CD4-positive, alpha-beta T cell treated with Interleukin-15 for 4 hours (primary cell): Measurements from ENCODE around the gene FNDC3B.

Source experiments
- DNase-seq: peaks from one replicate; pipeline ENCODE4 v3.0.0-alpha.2; 2020; ENCODE audit warnings: low spot score

FNDC3B gene

DNA sequence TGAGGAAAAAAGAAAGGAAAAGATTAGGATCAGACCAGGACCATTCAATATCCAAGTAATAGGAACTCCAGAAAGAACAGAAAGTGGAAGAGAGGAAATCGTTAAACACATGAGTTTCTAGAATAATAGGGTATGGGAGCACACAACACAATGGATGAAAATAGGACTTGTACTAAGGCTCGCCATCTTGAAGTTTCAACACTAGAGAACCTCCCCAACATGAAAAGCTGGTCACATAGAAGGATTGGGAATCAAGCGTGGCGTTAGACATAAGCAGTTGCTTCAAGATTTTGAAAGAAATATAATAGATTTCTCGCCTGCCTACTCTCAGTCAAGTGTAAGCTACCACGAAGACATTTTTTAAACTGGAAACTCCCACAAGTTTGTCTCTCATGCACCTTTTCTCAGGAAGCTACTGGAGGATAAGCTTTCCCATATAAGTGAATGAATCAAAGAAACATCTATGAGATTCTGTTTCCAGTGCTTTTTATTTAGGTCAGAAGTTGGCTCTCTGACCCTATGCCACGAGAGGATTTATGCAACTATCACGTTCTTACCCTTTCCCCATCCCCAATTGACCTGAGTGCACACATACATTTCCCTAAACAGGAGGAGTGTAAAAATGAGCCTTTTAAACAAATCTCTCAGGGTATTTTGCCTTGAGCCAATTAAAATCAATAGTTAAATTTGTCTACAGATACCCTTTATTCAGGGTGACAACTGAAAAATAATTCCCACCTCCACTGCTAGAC is 363.7 kb downstream of the FNDC3B start:
- DNase-seq: no peak

DNA sequence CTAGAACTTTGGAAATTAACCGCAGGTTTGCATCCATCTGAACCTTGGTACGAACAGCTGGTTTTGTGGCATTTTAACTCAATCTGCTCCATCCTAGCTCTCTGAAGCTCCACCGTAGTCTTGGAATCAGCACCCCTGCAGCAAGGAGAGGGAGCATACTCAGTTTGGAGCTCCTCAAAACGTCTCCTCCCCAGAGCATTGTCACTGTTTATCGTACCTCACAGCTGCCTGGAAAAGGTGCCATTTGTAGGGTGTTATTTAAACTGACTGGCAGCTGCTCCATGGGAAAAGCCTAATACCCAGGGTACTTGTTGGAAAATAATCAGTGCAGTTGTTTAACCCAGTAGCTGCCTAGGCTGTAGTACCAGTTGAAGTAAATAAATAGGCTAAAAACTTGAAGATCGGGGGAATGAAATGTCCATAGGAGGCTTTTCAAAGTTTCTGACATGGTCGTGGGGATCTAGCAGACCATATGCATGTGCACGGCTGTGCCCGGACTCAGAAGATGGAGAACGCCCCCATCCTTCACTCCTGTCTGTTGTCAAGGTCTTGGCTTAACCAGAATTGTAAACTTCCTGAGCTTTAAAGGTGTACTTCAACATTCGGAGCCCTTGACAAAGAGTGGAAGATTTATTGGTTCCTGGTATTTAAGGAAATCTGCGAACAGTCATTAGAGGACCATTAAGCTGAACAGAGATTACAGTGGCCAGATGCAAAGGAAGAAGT is 365.0 kb downstream of the FNDC3B start:
- no peak for DNase-seq

DNA sequence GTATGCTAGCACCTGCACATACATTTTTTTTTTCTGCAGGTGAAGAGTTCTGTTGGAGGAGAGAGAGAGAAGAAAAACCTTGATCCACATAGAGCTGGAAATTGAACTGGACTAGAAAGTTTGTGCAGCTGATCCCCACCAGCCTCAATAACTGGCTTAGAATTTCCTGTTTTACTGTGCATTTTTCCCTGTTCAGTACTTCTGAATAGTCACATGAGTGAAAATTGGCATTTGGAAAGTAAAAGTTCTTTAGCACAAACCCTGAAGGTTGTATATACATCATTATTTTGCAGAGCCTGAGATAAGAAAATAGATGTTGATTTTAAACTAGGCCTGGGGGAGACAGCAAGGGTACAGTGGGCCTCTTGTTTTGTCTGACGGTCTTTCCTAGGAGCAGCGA is 366.5 kb downstream of the FNDC3B start:
- no peak for DNase-seq

DNA sequence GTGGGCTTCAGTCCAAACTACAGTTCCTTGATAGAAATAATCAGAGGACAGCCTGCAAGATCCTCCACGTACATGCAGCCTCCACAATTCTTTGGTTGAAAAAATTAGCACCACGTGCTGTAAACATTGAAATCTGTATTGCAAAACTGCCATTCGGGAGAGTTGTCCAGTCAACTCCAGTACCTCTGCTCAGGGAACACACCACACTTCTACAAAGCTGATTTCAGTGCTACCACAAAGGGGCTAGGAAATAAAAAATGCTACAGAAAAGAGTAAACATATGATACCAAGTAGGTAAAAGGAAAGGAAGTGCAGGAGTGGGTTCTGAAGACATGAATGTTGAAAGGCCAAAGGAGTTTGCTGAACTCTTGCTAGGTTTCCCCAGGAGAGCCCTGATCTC is 368.5 kb downstream of the FNDC3B start:
- DNase-seq: no peak

DNA sequence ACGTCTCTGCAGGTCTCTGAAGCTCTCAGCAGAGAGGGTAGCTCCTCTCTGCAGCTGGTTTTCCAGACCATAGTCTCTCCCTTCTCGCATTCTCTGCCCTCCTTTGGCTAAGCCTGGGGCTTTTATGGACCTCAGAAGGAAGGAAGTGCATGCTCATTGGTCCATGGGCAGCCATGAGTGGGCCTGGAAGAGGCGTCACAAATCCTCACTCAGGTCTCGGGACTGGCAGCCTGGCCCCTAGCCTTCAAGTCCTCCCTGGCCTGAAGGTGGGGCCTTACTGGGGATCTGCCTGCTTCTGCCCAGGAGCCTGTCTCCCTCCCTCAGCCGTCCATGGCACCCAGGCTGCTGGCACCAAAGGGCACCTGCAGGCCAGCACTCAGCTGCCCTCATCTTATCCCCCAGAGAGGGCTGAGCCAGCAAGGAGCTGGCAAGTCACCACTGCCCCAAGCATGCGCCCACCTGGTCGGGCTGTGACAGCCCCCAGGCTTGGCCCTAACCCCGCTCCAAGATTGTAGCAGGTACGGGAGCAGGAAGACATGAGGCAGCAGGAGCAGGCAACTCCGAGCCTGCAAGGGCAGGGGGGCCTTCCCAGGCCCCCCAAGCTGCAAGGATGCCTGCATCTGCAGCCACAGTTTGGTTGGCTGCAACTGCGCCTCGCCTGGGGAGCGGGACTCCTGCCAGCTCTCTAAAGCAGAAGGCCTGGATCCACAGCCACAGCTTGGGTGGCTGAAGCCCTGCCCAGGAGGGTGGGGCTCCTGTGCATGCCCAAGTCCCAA is 371.5 kb downstream of the FNDC3B start:
- DNase-seq: no peak

DNA sequence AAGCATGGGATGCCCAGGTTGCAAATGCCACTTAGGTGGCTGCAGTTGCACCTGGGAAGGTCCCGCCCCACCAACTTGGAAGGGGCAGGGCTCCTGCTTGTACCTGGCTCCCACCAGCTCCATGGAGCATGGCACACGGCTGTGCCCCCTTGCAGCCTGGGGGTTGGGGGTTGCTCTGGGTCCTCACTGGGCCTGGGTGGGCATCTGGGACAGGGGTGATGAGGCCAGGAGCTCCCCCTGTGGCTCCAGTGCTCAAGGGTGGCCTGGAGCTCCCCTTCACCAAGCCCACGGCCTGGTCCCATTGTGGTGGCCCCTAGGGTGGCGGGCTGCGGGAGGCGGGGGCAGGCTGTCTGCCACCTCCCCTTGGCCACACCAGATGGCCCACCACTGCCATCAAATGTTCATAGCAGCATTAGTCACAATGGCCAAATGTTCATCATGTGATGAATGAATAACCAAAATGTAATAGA is 372.1 kb downstream of the FNDC3B start:
- no peak for DNase-seq

DNA sequence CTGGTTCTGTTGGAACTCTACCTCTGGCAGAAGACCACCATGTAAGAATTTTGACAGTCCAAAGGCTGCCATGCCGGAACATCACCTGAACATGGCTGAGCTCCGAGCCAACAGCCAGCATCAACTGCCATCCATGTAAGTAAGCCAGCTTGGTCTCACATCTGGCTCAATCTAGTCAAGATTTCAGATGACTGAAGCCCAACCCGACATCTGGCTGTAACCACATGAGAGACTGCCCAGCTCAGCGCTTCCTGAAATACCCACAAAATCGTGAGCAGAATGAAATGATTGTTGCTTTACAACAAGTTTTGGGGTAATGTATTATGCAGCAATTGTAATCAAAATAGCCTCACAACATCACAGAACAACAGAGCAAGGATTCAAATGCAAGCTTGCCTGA is 375.9 kb downstream of the FNDC3B start:
- no peak for DNase-seq

DNA sequence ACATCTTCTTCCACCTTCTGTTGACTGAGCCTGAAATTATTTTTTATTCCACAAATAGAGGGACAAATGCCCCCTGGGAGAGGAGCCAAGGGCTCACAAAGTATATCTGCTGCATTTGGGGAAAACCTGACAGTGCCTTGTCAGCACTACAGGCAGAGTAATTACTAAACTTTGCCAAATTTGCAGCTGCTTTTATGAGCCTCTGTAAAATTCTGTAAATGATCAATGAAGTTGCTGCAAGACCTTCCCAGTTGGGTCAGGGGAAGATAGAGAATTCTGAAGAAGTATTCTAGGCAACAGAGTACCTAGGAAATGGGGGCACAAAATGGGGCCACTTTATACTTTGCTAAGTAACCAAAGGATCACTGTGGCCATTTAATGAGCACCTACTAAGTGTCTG is 398.3 kb downstream of the FNDC3B start:
- no peak for DNase-seq

DNA sequence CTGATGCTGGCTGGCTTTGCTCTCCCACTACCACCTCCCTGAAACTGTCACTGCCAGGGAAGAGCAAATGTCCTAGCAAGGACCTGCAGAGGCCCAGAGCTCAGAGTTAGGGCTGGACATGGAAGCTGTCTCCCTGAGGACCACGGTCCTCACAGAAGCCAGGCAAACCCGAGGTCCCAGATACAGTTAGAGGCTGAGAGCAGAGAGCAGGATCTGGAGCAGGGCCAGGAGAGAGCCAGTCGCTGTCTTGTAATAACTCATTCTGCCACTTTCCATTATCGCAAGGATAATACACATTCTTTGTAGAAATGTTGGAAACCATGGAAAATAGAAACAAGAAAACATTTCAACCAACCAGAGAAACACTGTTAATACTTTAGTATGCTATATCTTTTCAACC is 398.8 kb downstream of the FNDC3B start:
- DNase-seq: no peak

DNA sequence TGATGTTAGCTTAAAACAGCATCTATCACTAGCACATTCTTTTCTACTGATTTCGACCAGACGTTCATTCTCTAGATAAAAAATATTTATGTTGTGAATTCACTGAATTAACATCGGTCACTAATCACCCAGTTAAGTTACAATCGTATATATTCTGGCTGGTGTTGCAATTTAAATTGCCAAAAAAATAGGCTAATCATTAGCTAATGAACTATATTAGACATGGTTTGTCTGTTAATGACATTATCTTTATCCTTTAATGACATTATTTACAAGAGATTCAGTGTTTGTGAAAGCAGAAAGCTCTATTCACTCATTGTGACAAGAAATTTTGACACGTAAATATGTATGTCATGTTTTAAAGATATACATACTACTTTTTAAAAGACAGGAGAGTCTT is 402.2 kb downstream of the FNDC3B start:
- DNase-seq: no peak

DNA sequence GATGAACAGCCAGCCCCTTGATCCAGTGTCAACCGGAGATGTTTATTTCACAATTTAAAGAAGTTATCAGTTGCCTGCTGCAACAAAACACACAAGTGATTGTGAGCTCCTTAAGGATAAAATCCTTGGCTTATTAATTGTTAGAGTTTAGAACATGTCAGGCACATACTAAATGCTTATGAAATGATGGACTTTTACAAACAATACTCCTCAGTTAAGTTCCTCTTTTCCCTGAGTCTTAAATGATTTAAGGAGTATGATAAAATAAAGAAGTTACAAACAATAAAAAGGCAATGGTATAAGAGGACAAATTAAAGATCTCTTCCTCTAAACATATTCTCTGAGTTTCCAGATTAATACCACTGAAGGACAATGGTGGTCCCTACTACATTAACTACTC is 403.2 kb downstream of the FNDC3B start:
- DNase-seq: no peak

DNA sequence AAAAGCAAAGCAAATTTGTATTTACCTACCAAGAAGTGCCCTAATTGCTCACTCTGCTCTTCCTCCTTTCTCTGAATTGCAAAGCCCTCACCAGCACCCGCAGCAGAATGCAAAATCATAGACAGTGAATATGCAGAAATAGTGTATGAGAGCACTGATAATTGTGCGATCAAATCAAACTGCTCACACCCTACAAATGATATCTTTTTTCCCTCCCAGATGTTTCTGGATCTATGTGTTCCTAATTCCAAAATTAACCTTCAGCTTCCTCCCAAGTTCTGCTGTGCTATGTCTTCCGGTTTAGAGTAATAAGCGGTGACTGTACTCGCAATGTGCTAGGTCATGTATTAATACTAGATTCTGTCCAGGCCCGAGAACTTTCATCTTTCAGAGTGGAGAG is 405.4 kb downstream of the FNDC3B start:
- DNase-seq: no peak

DNA sequence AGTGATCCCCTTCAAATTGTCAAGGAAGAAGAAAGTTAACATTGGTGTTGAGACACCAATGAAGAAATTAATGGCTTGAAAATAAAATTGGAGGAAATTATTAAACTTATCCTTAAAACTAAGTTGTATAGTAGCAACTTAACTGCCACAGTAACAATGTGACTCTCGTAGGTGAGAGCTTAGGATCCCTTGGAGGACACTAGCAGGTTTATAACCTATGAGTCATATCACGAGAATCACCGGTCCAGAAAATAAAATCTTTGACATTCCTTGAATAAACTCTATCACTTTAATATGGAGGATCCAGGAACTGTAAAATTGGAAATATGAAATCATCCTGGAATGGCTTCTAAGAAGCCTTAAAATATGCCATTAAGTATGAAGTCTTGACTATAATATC is 406.8 kb downstream of the FNDC3B start:
- DNase-seq: no peak

DNA sequence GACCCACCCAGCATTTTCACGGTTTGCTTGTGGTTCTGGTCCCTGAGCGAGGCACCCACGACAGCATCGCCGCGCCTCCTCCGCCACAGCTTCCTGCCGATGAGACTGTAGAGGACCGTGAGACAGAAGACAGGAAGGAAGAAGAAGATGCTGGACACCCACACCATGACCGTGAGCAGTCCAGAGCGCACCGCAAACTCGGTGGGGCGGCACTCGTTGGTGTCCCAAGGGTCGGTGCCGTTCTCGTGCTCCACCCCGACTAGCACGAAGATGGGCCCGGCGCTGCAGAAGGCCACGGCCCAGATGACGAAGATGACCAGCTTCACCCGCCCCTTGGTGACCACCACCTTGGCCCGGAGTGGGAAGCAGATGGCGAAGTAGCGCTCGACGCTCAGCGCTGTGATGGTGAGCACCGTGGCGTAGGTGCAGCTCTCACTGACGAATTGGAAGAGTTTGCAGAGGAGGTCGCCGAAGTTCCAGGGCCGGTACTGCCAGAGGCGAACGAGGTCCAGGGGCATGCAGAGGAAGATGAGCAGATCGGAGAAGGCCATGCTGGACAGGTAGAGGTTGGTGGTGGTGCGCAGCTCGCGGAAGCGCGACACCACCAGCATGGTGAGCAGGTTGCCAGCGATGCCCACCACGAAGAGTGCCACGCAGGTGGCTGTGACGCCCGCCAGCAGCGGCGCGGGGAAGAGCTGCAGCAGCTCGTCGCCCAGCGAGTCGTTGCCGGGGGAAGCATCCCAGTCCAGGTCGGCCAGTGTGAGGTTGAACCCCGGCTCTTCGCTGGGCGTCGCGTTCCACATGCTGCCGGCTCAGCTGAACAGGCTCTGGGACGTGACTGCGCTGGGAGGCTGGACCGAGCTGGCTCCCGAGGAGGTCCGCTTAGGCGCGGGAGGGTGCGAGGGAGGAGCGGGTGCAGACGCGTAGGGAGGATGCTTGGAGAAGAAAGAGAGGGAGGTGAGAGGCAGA is 408.5 kb downstream of the FNDC3B start, which contains the start of gene GHSR:
GHSR (minus strand) TSS at position 846 of the 969 bp plus-strand sequence; CDS start at position 803, 43 bp downstream.
- no peak for DNase-seq

DNA sequence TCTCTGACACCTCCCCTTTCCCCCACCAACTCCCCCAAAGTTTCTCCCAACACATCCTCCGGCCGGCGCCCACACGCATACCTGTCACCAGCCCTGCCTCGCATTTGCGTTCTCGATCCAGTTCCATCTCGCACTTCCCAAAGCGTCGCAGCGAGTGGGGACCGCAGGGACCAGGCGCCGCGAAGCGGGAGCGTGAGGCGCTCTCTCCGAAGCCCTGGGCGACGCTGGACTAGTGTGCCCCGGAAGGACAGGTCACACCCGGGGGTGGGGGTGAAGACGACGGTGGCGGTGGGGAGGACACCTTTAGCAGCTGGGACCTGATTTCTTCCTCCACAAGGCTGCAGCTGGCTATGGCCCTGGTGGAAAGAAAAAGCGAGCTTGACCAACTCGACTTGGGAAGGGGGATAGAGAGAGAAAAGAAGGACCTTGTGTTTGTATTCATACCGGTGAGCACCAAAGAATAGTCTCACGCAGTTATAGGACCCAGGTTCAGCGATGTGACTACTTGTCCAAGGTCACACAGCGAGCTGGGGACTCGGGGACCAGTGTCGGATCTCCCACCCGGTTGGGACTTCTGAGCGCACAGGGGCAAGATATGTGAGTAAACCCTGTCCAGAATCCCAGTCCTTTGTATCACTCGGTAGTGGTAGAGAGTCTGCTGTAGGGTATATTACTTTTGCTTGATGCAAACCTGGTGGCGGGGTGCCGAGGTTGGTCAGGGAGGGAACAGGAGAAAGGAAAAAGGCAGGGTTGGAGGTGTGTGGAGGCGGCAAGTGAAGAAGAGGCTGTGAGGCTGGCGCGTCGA is 409.5 kb downstream of the FNDC3B start:
- no peak for DNase-seq

DNA sequence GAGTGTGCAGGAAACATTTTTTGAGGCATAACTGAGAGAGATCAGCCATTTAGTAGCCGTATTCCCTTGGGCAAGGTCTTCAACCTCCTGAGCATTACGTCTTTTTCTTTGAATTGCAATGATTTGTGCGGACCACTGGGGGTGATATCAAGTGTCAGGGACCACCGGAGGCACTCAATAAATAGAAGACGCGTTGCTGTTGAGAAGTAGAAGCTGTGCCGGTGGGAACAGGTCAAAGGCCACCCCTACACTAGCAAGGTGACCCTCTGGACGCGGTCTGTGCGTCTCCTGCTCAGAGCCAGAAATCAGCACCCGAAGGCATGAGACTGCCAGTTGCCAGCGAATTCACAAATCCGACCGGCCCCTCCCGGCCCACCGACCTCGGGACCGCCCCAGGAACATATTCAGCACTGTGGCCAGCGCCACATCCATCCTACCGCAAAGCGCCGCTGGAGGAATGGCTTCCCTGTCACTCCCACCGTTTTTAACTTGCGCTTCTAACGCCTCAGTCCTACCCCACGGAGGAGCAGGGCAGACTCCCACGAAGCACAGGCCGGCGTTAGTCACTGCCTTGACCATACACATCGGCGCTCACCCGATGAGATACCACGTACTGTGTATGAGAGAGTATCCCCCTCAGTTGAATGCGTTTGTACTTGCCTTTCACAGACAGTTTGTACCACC is 410.2 kb downstream of the FNDC3B start:
- no peak for DNase-seq
